Gastrocnemius medialis (tissue), 4 donors: Measurements from ENCODE around the gene CFAP298. TPM values are rescaled to one million over a fixed set of nuclear protein-coding genes. Genes with fewer than 3 reads are reported as not detected.

Source experiments
- ATAC-seq, 2 donors: fragments of 150-250 bp; one replicate each; pipeline ENCODE4 v1.9.1; 2016
- DNase-seq, 2 donors: peaks; one replicate each; pipeline ENCODE4 v3.0.0-alpha.2; 2019
- H3K27ac ChIP-seq, 4 donors: fragments of 200-600 bp; sonication (generic); 1 replicate in 1 of 4; 2 replicates in 3 of 4; pipeline ENCODE4 v1.5.1; 2016 to 2018; ENCODE audit warnings: mild to moderate bottlenecking in 2 of 4, moderate library complexity in 1 of 4
- H3K27me3 ChIP-seq, 3 donors: fragments of 200-600 bp; sonication (generic) in 2 of 3; 1 replicate in 1 of 3; 2 replicates in 2 of 3; pipeline versions ENCODE4 v1.5.1 to v1.6.0; 2016 to 2019; ENCODE audit warnings: mild to moderate bottlenecking in 1 of 3, moderate library complexity in 1 of 3
- H3K36me3 ChIP-seq, 2 donors: fragments of 200-600 bp; sonication (generic) in 1 of 2; one replicate each; pipeline ENCODE4 v1.5.1; 2017 to 2018
- H3K4me1 ChIP-seq, 2 donors: fragments of 200-600 bp; sonication (generic) in 1 of 2; one replicate each; pipeline ENCODE4 v1.5.1; 2016 to 2017; ENCODE audit warnings: mild to moderate bottlenecking in 2 of 2
- H3K4me3 ChIP-seq, 4 donors: fragments of 200-600 bp; sonication (generic) in 3 of 4; 1 replicate in 1 of 4; 2 replicates in 3 of 4; pipeline ENCODE4 v1.5.1; 2016 to 2019; ENCODE audit warnings: mild to moderate bottlenecking in 2 of 4
- H3K9me3 ChIP-seq, 3 donors: fragments of 200-600 bp; sonication (generic) in 2 of 3; 1 replicate in 1 of 3; 2 replicates in 2 of 3; pipeline ENCODE4 v1.5.1; 2016 to 2019
- CTCF ChIP-seq, 5 experiments: fragments of 450-650 bp in 3 of 5; fragments of 200-600 bp in 2 of 5; sonication (generic) in 2 of 5; IDR thresholded peaks in 4 of 5; conservative IDR thresholded peaks in 1 of 5; 1 replicate in 4 of 5; 2 replicates in 1 of 5; pipeline ENCODE4 v1.5.1; 2016 to 2019; ENCODE audit warnings: antibody characterized with exemption in 5 of 5, mild to moderate bottlenecking in 3 of 5, moderate library complexity in 3 of 5
- POLR2A ChIP-seq, 2 donors: fragments of 450-650 bp; IDR thresholded peaks; one replicate each; pipeline ENCODE4 v1.6.1; 2017; ENCODE audit warnings: antibody characterized with exemption in 2 of 2, mild to moderate bottlenecking in 2 of 2, moderate library complexity in 2 of 2
- in situ Hi-C, 4 donors: fragments of 200-750 bp; cut with MboI; loops; one replicate each; pipeline versions ENCODE4 v1.15.0 to v1.8.0; 2017; ENCODE audit warnings: low sequenced_read_pairs in 4 of 4
- intact Hi-C: fragments of 100-400 bp; cut with DNase I; formaldehyde crosslinking; loops from one replicate; pipeline ENCODE4 v1.15.1; 2023; ENCODE audit warnings: low total_unique reads
- total RNA-seq, 4 donors: library from RNA; depleted of rRNA; stranded (reverse); fragments of >200 nt; gene quantifications; one replicate each; pipeline versions ENCODE4 v1.1.0 to v1.2.3, GENCODE V29; 2016

CFAP298 gene
- total RNA-seq, 4 donors from 2014 or later: 21.4 to 45.6 (median 38.2) TPM

- intact Hi-C loops: no loop called here
- Histone ChIP-seq H3K27ac (no peak overlapping the region), H3K36me3 (peaks cover 0 to 35% of the 10 kb centered on the region in 2 donors), H3K27me3 (no peaks in the 10 kb centered on the region), H3K4me3 (no peak overlapping the region), H3K9me3 (no peaks in the 10 kb centered on the region), H3K4me1 (no peaks in the 10 kb centered on the region)
- ATAC-seq: peak in 1 of 2 donors; percentile 12
- TF ChIP-seq POLR2A (IDR thresholded peaks at IDR 0.05): no peak
- no peak for TF ChIP-seq CTCF (IDR thresholded peaks at IDR 0.05 in 4 of 5, conservative IDR thresholded peaks at IDR 0.05 in 1 of 5)
- no peak for DNase-seq
- in situ Hi-C loops: no loop called here
Measured at GRCh38 chr21:32599091-32599490, 13.1 kb downstream of the CFAP298 start.

GRCh38 chr21:32597205-32597604 lies 15.0 kb downstream of the CFAP298 start:
- Histone ChIP-seq H3K27me3 (no peaks in the 10 kb centered on the region), H3K36me3 (peaks cover 0 to 16% of the 10 kb centered on the region in 2 donors), H3K4me3 (no peak overlapping the region), H3K4me1 (no peaks in the 10 kb centered on the region), H3K9me3 (no peaks in the 10 kb centered on the region), H3K27ac (no peak overlapping the region)
- TF ChIP-seq POLR2A (IDR thresholded peaks at IDR 0.05) (no peak), CTCF (IDR thresholded peaks at IDR 0.05 in 4 of 5, conservative IDR thresholded peaks at IDR 0.05 in 1 of 5) (no peak)
- no peak for ATAC-seq
- no peak for DNase-seq
- intact Hi-C loops: no loop called here
- in situ Hi-C loops: no loop called here

GRCh38 chr21:32595431-32595830 lies 16.7 kb downstream of the CFAP298 start:
- no peaks in the 10 kb centered on the region for H3K4me1 ChIP-seq
- no peaks in the 10 kb centered on the region for H3K27me3 ChIP-seq
- peaks cover 0 to 8% of the 10 kb centered on the region in 2 donors for H3K36me3 ChIP-seq
- in situ Hi-C loops: no loop called here
- ATAC-seq (no peak), DNase-seq (no peak)
- intact Hi-C loops: no loop called here
- TF ChIP-seq POLR2A (IDR thresholded peaks at IDR 0.05) (no peak), CTCF (IDR thresholded peaks at IDR 0.05 in 4 of 5, conservative IDR thresholded peaks at IDR 0.05 in 1 of 5) (no peak)
- no peak overlapping the region for H3K27ac ChIP-seq
- no peaks in the 10 kb centered on the region for H3K9me3 ChIP-seq
- H3K4me3 ChIP-seq: no peak overlapping the region

- ATAC-seq: no peak
- H3K27ac ChIP-seq: no peak overlapping the region
- in situ Hi-C loops: no loop called here
Measured at GRCh38 chr21:32593690-32594089, 18.5 kb downstream of the CFAP298 start.

More at GRCh38 chr21:32593690-32594089, 18.5 kb downstream of the CFAP298 start:
- Histone ChIP-seq H3K9me3 (no peaks in the 10 kb centered on the region), H3K4me3 (no peak overlapping the region), H3K4me1 (no peaks in the 10 kb centered on the region), H3K36me3 (peaks cover 0 to 8% of the 10 kb centered on the region in 2 donors), H3K27me3 (no peaks in the 10 kb centered on the region)
- no peak for TF ChIP-seq CTCF (IDR thresholded peaks at IDR 0.05 in 4 of 5, conservative IDR thresholded peaks at IDR 0.05 in 1 of 5)
- TF ChIP-seq POLR2A (IDR thresholded peaks at IDR 0.05): no peak
- DNase-seq: no peak
- intact Hi-C loops: no loop called here
